GM23248 (cell line): ENCODE measurements around the gene CDH16. TPM values are rescaled to one million over a fixed set of nuclear protein-coding genes. Genes with fewer than 3 reads are reported as not detected.

Source experiments
- DNase-seq: peaks from one replicate; pipeline ENCODE4 v3.0.0-alpha.2; 2015
- H2AFZ ChIP-seq: fragments of 200-600 bp; sonication (generic); 2 replicates; pipeline ENCODE4 v1.6.1; 2016; ENCODE audit warnings: antibody characterized with exemption
- H3F3A ChIP-seq: fragments of 200-600 bp; sonication (generic); 2 replicates; pipeline ENCODE4 v1.6.1; 2016; ENCODE audit warnings: mild to moderate bottlenecking, antibody characterized with exemption, mixed run types; ENCODE audit not compliant: insufficient read depth
- H3K27ac ChIP-seq: fragments of 200-600 bp; sonication (generic); 2 replicates; pipeline ENCODE4 v1.5.1; 2016; ENCODE audit warnings: mild to moderate bottlenecking
- H3K27me3 ChIP-seq: fragments of 200-600 bp; sonication (generic); replicated peaks from 2 replicates; pipeline ENCODE4 v1.6.1; 2016; ENCODE audit warnings: mild to moderate bottlenecking; ENCODE audit not compliant: insufficient read depth
- H3K36me3 ChIP-seq: fragments of 200-600 bp; sonication (generic); 2 replicates; pipeline ENCODE4 v1.6.1; 2016; ENCODE audit warnings: low read depth, mild to moderate bottlenecking
- H3K4me1 ChIP-seq: fragments of 200-600 bp; sonication (generic); 2 replicates; pipeline ENCODE4 v1.6.1; 2016; ENCODE audit warnings: mild to moderate bottlenecking; ENCODE audit not compliant: insufficient read depth
- H3K4me2 ChIP-seq: fragments of 200-600 bp; sonication (generic); one replicate; pipeline ENCODE4 v1.6.1; 2016; ENCODE audit warnings: mild to moderate bottlenecking; ENCODE audit not compliant: unreplicated experiment
- H3K4me3 ChIP-seq: fragments of 200-600 bp; sonication (generic); 2 replicates; pipeline ENCODE4 v1.5.1; 2016; ENCODE audit warnings: mild to moderate bottlenecking
- H3K79me2 ChIP-seq: fragments of 200-600 bp; sonication (generic); 2 replicates; pipeline ENCODE4 v1.6.1; 2016; ENCODE audit warnings: mild to moderate bottlenecking; ENCODE audit not compliant: insufficient read depth
- H3K9ac ChIP-seq: fragments of 200-600 bp; sonication (generic); 2 replicates; pipeline ENCODE4 v1.6.1; 2016; ENCODE audit warnings: mild to moderate bottlenecking
- H3K9me2 ChIP-seq: fragments of 200-600 bp; sonication (generic); 2 replicates; pipeline ENCODE4 v1.6.1; 2016; ENCODE audit warnings: mixed run types, mild to moderate bottlenecking, moderate library complexity; ENCODE audit not compliant: insufficient read depth
- H3K9me3 ChIP-seq: fragments of 200-600 bp; sonication (generic); one replicate; pipeline ENCODE4 v1.6.1; 2017; ENCODE audit warnings: low read depth
- H4K20me1 ChIP-seq: fragments of 200-600 bp; sonication (generic); 2 replicates; pipeline ENCODE4 v1.6.0; 2016; ENCODE audit not compliant: insufficient read depth
- EZH2 ChIP-seq: fragments of 200-600 bp; sonication (generic); IDR thresholded peaks from 2 replicates; pipeline ENCODE4 v1.6.1; 2018; ENCODE audit warnings: antibody characterized with exemption, mild to moderate bottlenecking; ENCODE audit not compliant: insufficient read depth, poor library complexity, severe bottlenecking
- EZH2phosphoT487 ChIP-seq: fragments of 200-600 bp; sonication (generic); IDR thresholded peaks from 2 replicates; pipeline ENCODE4 v1.6.1; 2018; ENCODE audit warnings: antibody characterized with exemption, moderate library complexity, mild to moderate bottlenecking, low read depth; ENCODE audit not compliant: insufficient read depth
- WGBS, 2 experiments: methylation state at CpG; one replicate each; pipeline ENCODE4 v1.1.6; 2015 to 2017; ENCODE audit warnings: low lambda C conversion rate in 2 of 2, low coverage in 1 of 2; ENCODE audit errors: missing lambda C conversion rate in 2 of 2; 5-methylcytosine and 5-hydroxymethylcytosine counted together
- in situ Hi-C: fragments of 300-500 bp; cut with MboI; formaldehyde crosslinking; loops from 2 replicates; pipeline ENCODE4 v1.15.0; 2020
- polyA plus RNA-seq: library from polyadenylated mRNA; unstranded; fragments of >200 nt; fragmentation: Nextera tagmentation; extraction: Ambion mirVana; gene quantifications from 2 replicates; pipeline ENCODE4 v1.2.1, GENCODE V29; 2016
- total RNA-seq: library from RNA; depleted of rRNA; stranded (reverse); fragments of >200 nt; shearing (Covaris generic); gene quantifications from 2 replicates; pipeline ENCODE4 v1.2.3, GENCODE V29; 2014

CDH16 gene
- total and polyA plus RNA-seq, 2 experiments from 2014 or later: not detected

- H3K9me2 ChIP-seq: no peaks in the 10 kb centered on the region
- peak overlapping the region; percentile 82 for H2AFZ ChIP-seq
- H3K9me3 ChIP-seq: no peaks in the 10 kb centered on the region
- H3K4me3 ChIP-seq: peak overlapping the region; percentile 71
- DNase-seq: peak; percentile 51
- in situ Hi-C loops: no loop called here
- peaks cover 4% of the 10 kb centered on the region; the same call in 1 of the 2 replicates for H3K4me1 ChIP-seq
- no peaks in the 10 kb centered on the region for H3K79me2 ChIP-seq
- H3K36me3 ChIP-seq: no peaks in the 10 kb centered on the region; the same call in 1 of the 2 replicates
- peak overlapping the region; percentile 99 for H3K4me2 ChIP-seq
- TF ChIP-seq EZH2phosphoT487: no peak
- TF ChIP-seq EZH2: no peak
- no peaks in the 10 kb centered on the region for H4K20me1 ChIP-seq
- 0 out of 2 replicates have a peak, but pooled peaks cover 4% of the 10 kb centered on the region for H3F3A ChIP-seq
- WGBS, 2 experiments: 3% methylated on average over 41 to 44 of the region's 44 CpGs
- no peaks in the 10 kb centered on the region; the same call in none of the 2 replicates for H3K27me3 ChIP-seq
- peak overlapping the region; percentile 39; the same call in 1 of the 2 replicates for H3K9ac ChIP-seq
- no peak overlapping the region for H3K27ac ChIP-seq
These were observed 29.6 kb upstream of the CDH16 start for GRCh38 chr16:66948134-66948836.

GRCh38 chr16:66947302-66948065, 28.8 kb upstream of the CDH16 start:
- Histone ChIP-seq H3F3A (0 out of 2 replicates have a peak, but pooled peaks cover 4% of the 10 kb centered on the region), H2AFZ (peak overlapping the region; percentile 82), H3K4me3 (peak overlapping the region; percentile 71), H3K9me2 (no peaks in the 10 kb centered on the region), H3K4me1 (peaks cover 4% of the 10 kb centered on the region; the same call in 1 of the 2 replicates), H3K27ac (no peak overlapping the region), H3K4me2 (peak overlapping the region; percentile 99), H3K79me2 (no peaks in the 10 kb centered on the region), H3K9ac (peak overlapping the region; percentile 39; the same call in 1 of the 2 replicates), H3K36me3 (no peaks in the 10 kb centered on the region; the same call in 1 of the 2 replicates), H3K9me3 (no peaks in the 10 kb centered on the region), H3K27me3 (no peaks in the 10 kb centered on the region; the same call in none of the 2 replicates), H4K20me1 (no peaks in the 10 kb centered on the region)
- 0 to 2% methylated on average over 23 of the region's 23 CpGs for WGBS, 2 experiments
- no peak for TF ChIP-seq EZH2phosphoT487
- TF ChIP-seq EZH2: no peak
- in situ Hi-C loops: no loop called here
- peak; percentile 86 for DNase-seq

- no peak for DNase-seq
- no peaks in the 10 kb centered on the region for H3K79me2 ChIP-seq
- H4K20me1 ChIP-seq: no peaks in the 10 kb centered on the region
- no peaks in the 10 kb centered on the region for H3K9me3 ChIP-seq
- peaks cover 4% of the 10 kb centered on the region; the same call in 1 of the 2 replicates for H3K4me1 ChIP-seq
- 0 out of 2 replicates have a peak, but pooled peaks cover 4% of the 10 kb centered on the region for H3F3A ChIP-seq
- H3K9me2 ChIP-seq: no peaks in the 10 kb centered on the region
- H3K9ac ChIP-seq: no peak overlapping the region
- WGBS, 2 experiments: 16 to 20% methylated on average over 5 of the region's 5 CpGs
- TF ChIP-seq EZH2 (no peak), EZH2phosphoT487 (no peak)
- H2AFZ ChIP-seq: no peak overlapping the region
- peaks cover 2% of the 10 kb centered on the region; the same call in 1 of the 2 replicates for H3K36me3 ChIP-seq
- no peaks in the 10 kb centered on the region; the same call in none of the 2 replicates for H3K27me3 ChIP-seq
- no peak overlapping the region for H3K4me3 ChIP-seq
- H3K4me2 ChIP-seq: no peak overlapping the region
- H3K27ac ChIP-seq: no peak overlapping the region
- in situ Hi-C loops: no loop called here
These were observed 28.3 kb upstream of the CDH16 start for GRCh38 chr16:66946974-66947301.

- no peak for DNase-seq
- TF ChIP-seq EZH2 (no peak), EZH2phosphoT487 (no peak)
- Histone ChIP-seq H3K27ac (no peak overlapping the region), H3K9ac (no peak overlapping the region), H3K36me3 (peaks cover 4% of the 10 kb centered on the region; the same call in 1 of the 2 replicates), H3K79me2 (no peaks in the 10 kb centered on the region), H2AFZ (no peak overlapping the region), H3K27me3 (no peaks in the 10 kb centered on the region; the same call in none of the 2 replicates), H3K4me1 (peaks cover 4% of the 10 kb centered on the region; the same call in 1 of the 2 replicates), H3K4me3 (no peak overlapping the region), H3K9me3 (no peaks in the 10 kb centered on the region), H3K4me2 (no peak overlapping the region), H3F3A (0 out of 2 replicates have a peak, but pooled peaks cover 4% of the 10 kb centered on the region), H3K9me2 (no peaks in the 10 kb centered on the region), H4K20me1 (no peaks in the 10 kb centered on the region)
- 66 to 72% methylated on average over 6 to 7 of the region's 7 CpGs for WGBS, 2 experiments
- in situ Hi-C loops: no loop called here
These were observed 27.9 kb upstream of the CDH16 start for GRCh38 chr16:66946541-66946940.
